ENCODE measurements around the gene BMERB1. TPM values are rescaled to one million over a fixed set of nuclear protein-coding genes. Genes with fewer than 3 reads are reported as not detected.

The BMERB1 gene
- total RNA-seq, 1 experiment from 2014 or later: 80.0 TPM

DNA sequence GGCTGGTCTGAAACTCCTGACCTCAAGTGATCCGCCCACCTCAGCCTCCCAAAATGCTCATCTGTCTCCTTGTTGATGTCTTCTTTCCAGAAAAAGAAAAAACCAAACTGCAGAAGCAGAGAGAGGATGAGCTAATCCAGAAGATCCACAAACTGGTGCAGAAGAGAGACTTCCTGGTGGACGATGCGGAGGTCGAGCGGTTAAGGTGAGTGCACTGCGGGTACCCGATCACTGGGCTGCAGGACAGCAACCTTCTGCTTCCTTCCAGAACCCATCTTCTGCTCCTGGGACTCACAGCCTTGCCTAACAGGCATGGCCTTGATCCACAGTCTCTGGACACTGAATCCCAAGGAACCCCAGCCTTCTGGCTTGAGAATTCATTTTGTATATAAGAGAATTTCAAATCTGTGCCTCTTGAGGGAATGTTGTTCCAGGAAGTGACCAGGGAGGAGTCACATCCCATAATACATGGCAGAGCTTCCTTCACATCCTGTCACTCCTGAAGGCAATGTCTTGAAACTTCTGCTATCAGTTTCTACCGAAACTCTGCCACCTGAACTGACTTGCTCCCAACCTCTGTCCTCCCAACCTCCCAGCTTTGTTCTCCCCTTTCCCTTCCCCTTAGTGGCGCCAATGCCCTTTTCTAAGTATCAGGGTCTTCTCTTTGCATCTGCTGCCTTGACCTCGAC, 146.9 kb downstream of the BMERB1 start:
- H3K4me1 ChIP-seq (ENCODE audit: control insufficient read depth, insufficient read depth, low read length): no peaks in the 10 kb centered on the region
- no peak overlapping the region; the same call in 1 of the 2 replicates for H3K27ac ChIP-seq (ENCODE audit: low read length)
- intact Hi-C loops (cut with micrococcal nuclease; ENCODE audit: unreplicated experiment) (no loop called here), in situ Hi-C loops (cut with HindIII; ENCODE audit: low pct_unique_long_range_greater_than_20kb, low sequenced_read_pairs) (no loop called here)
- ChIA-PET CTCF (no interaction called here), POLR2A (no interaction called here)
- H3K9me3 ChIP-seq (ENCODE audit: control insufficient read depth, insufficient read depth, low read depth, low read length): peaks cover 11% of the 10 kb centered on the region
- no peak for ATAC-seq
- no peak overlapping the region for H3K4me3 ChIP-seq (ENCODE audit: low read depth in 2 of 2, low read length in 2 of 2)
- H3K36me3 ChIP-seq (ENCODE audit: control insufficient read depth, insufficient read depth, low read length): no peaks in the 10 kb centered on the region
- H3K27me3 ChIP-seq (ENCODE audit: control insufficient read depth, insufficient read depth, low read length): no peaks in the 10 kb centered on the region
- no TSS peak for BruUV-seq (replicated peaks)
- no peak for DNase-seq (ENCODE audit: low read depth, low spot score)
- TF ChIP-seq, protein P1, sequence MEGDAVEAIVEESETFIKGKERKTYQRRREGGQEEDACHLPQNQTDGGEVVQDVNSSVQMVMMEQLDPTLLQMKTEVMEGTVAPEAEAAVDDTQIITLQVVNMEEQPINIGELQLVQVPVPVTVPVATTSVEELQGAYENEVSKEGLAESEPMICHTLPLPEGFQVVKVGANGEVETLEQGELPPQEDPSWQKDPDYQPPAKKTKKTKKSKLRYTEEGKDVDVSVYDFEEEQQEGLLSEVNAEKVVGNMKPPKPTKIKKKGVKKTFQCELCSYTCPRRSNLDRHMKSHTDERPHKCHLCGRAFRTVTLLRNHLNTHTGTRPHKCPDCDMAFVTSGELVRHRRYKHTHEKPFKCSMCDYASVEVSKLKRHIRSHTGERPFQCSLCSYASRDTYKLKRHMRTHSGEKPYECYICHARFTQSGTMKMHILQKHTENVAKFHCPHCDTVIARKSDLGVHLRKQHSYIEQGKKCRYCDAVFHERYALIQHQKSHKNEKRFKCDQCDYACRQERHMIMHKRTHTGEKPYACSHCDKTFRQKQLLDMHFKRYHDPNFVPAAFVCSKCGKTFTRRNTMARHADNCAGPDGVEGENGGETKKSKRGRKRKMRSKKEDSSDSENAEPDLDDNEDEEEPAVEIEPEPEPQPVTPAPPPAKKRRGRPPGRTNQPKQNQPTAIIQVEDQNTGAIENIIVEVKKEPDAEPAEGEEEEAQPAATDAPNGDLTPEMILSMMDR (IDR thresholded peaks at IDR 0.05): no peak
- TF ChIP-seq TCF7L2 (IDR thresholded peaks at IDR 0.05; ENCODE audit: low read depth, low read length): no peak
- TF ChIP-seq, protein P2, sequence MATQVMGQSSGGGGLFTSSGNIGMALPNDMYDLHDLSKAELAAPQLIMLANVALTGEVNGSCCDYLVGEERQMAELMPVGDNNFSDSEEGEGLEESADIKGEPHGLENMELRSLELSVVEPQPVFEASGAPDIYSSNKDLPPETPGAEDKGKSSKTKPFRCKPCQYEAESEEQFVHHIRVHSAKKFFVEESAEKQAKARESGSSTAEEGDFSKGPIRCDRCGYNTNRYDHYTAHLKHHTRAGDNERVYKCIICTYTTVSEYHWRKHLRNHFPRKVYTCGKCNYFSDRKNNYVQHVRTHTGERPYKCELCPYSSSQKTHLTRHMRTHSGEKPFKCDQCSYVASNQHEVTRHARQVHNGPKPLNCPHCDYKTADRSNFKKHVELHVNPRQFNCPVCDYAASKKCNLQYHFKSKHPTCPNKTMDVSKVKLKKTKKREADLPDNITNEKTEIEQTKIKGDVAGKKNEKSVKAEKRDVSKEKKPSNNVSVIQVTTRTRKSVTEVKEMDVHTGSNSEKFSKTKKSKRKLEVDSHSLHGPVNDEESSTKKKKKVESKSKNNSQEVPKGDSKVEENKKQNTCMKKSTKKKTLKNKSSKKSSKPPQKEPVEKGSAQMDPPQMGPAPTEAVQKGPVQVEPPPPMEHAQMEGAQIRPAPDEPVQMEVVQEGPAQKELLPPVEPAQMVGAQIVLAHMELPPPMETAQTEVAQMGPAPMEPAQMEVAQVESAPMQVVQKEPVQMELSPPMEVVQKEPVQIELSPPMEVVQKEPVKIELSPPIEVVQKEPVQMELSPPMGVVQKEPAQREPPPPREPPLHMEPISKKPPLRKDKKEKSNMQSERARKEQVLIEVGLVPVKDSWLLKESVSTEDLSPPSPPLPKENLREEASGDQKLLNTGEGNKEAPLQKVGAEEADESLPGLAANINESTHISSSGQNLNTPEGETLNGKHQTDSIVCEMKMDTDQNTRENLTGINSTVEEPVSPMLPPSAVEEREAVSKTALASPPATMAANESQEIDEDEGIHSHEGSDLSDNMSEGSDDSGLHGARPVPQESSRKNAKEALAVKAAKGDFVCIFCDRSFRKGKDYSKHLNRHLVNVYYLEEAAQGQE (IDR thresholded peaks at IDR 0.05; ENCODE audit: insufficient read depth in 1 of 2, low read depth in 2 of 2, low read length in 1 of 2): no peak
- TF ChIP-seq POLR2AphosphoS5 (IDR thresholded peaks at IDR 0.05; ENCODE audit: low read depth, low read length): no peak
- no peak for TF ChIP-seq SIN3A (IDR thresholded peaks at IDR 0.05; ENCODE audit: borderline replicate concordance, insufficient read depth, low read depth, low read length)

DNA sequence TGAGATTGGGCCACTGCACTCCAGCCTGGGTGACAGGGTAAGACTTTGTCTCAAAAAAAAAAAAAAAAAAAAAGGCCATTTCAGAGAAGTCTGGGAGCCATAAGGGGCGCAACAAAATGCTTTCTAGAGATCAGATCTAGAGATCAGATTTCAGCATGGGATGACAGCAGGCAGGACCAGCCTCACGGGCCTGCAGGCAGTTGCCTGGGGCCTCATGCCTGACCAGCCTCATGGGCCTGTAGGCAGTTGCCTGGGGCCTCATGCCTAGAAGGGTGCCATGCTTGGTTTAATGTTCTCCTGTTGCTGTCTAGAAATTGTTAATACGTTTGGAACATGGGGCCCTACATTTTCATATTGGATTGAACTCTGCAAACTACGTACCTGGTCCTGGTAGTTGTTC, 149.1 kb downstream of the BMERB1 start:
- in situ Hi-C loops (cut with HindIII; ENCODE audit: low pct_unique_long_range_greater_than_20kb, low sequenced_read_pairs) (no loop called here), intact Hi-C loops (cut with micrococcal nuclease; ENCODE audit: unreplicated experiment) (no loop called here)
- BruUV-seq (replicated peaks): no TSS peak
- H3K36me3 ChIP-seq (ENCODE audit: control insufficient read depth, insufficient read depth, low read length): no peaks in the 10 kb centered on the region
- no peak for TF ChIP-seq TCF7L2 (IDR thresholded peaks at IDR 0.05; ENCODE audit: low read depth, low read length)
- TF ChIP-seq, protein P2 (IDR thresholded peaks at IDR 0.05; ENCODE audit: insufficient read depth in 1 of 2, low read depth in 2 of 2, low read length in 1 of 2): no peak
- no peak for TF ChIP-seq POLR2AphosphoS5 (IDR thresholded peaks at IDR 0.05; ENCODE audit: low read depth, low read length)
- TF ChIP-seq SIN3A (IDR thresholded peaks at IDR 0.05; ENCODE audit: borderline replicate concordance, insufficient read depth, low read depth, low read length): no peak
- TF ChIP-seq, protein P1 (IDR thresholded peaks at IDR 0.05): no peak
- no peaks in the 10 kb centered on the region for H3K27me3 ChIP-seq (ENCODE audit: control insufficient read depth, insufficient read depth, low read length)
- CTCF ChIA-PET: no interaction called here
- no peaks in the 10 kb centered on the region for H3K4me1 ChIP-seq (ENCODE audit: control insufficient read depth, insufficient read depth, low read length)
- H3K4me3 ChIP-seq (ENCODE audit: low read depth in 2 of 2, low read length in 2 of 2): no peak overlapping the region
- DNase-seq (ENCODE audit: low read depth, low spot score): no peak
- POLR2A ChIA-PET: no interaction called here
- ATAC-seq: no peak
- H3K27ac ChIP-seq (ENCODE audit: low read length): 0 out of 2 replicates have a peak overlapping the region, but pooled peaks have one; percentile 11
- peaks cover 31% of the 10 kb centered on the region for H3K9me3 ChIP-seq (ENCODE audit: control insufficient read depth, insufficient read depth, low read depth, low read length)
